ENCODE measurements around the gene MEX3B. TPM values are rescaled to one million over a fixed set of nuclear protein-coding genes. Genes with fewer than 3 reads are reported as not detected.

MEX3B gene
- total RNA-seq, 3 donors from 2014 or later: 0.98 to 2.3 (median 2.2) TPM

DNA sequence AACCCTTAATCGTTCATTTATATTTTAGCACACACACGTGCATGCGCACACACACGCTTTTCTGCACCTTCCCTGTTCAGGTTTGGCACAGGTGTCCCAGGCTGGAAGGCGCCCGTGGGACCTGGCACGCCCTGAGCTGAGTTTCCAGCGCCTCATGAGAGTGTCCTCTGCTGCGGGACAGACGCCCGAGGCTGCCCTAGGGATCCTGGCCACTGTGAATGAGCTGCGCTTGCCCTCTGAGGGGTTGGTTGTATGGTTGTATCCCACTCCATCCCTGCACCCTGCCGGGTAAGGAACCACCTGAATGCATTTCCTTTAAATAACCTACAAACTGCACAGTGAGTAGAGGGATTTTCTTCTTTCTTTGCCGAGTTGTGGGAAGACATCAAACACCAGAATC lies 12.2 kb upstream of the MEX3B start:
- no peaks in the 10 kb centered on the region for H3K4me1 ChIP-seq
- intact Hi-C loops (cut with DNase I; ENCODE audit: low total_unique reads): no loop called here
- no peak for DNase-seq (ENCODE audit: low spot score in 2 of 2)
- H3K27me3 ChIP-seq: peaks cover 0 to 37% of the 10 kb centered on the region in 2 donors
- H3K4me3 ChIP-seq: no peak overlapping the region
- no peaks in the 10 kb centered on the region for H3K36me3 ChIP-seq
- TF ChIP-seq POLR2A (IDR thresholded peaks at IDR 0.05): no peak
- TF ChIP-seq, protein P1, sequence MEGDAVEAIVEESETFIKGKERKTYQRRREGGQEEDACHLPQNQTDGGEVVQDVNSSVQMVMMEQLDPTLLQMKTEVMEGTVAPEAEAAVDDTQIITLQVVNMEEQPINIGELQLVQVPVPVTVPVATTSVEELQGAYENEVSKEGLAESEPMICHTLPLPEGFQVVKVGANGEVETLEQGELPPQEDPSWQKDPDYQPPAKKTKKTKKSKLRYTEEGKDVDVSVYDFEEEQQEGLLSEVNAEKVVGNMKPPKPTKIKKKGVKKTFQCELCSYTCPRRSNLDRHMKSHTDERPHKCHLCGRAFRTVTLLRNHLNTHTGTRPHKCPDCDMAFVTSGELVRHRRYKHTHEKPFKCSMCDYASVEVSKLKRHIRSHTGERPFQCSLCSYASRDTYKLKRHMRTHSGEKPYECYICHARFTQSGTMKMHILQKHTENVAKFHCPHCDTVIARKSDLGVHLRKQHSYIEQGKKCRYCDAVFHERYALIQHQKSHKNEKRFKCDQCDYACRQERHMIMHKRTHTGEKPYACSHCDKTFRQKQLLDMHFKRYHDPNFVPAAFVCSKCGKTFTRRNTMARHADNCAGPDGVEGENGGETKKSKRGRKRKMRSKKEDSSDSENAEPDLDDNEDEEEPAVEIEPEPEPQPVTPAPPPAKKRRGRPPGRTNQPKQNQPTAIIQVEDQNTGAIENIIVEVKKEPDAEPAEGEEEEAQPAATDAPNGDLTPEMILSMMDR (IDR thresholded peaks at IDR 0.05): no peak
- no peak for TF ChIP-seq POLR2AphosphoS5 (IDR thresholded peaks at IDR 0.05)
- H3K27ac ChIP-seq: no peak overlapping the region
- no peaks in the 10 kb centered on the region for H3K9me3 ChIP-seq

DNA sequence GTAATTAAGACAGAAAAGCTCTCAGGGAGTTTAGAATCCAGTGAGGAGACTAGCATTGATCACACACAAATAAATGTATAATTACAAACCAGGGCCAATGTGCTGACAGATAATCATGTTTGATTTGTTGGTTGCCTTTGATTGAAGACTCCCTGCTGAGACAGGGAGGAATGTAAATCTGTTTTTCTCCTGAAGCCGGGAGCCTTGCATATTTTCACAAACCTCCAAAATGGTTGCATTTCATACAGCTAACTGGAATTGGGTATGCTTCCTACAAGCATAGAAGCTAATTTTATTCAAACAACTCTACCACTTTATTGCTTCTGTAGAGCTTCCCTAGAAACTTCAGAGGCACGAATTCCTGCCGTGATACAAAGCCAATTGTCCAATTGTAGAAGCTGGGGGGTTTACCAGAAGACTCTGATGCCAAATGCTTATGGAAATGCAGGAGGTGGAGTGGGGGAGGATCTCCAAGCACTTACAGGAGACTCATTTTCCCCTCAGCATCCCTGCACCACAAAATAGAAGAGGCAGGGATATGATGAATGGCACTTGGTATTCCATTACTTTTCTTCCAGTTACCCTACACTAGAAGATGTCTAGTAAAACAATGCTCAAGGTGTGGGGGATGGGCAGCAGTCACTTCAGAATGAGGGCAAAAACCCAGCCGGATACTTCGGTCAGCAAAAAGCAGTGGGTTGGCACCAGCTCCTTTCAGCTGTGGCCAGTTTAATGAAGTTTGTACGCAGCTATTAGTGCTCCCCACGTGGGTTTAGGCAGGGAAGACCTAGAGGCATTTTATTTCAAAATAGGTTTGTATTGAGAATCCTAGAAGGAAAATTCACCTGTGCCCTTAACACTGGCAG lies 11.4 kb upstream of the MEX3B start:
- peaks cover 0 to 34% of the 10 kb centered on the region in 2 donors for H3K27me3 ChIP-seq
- intact Hi-C loops (cut with DNase I; ENCODE audit: low total_unique reads): no loop called here
- TF ChIP-seq POLR2AphosphoS5 (IDR thresholded peaks at IDR 0.05) (no peak), POLR2A (IDR thresholded peaks at IDR 0.05) (no peak)
- TF ChIP-seq, protein P1 (IDR thresholded peaks at IDR 0.05): no peak
- DNase-seq (ENCODE audit: low spot score in 2 of 2): no peak
- no peaks in the 10 kb centered on the region for H3K36me3 ChIP-seq
- no peaks in the 10 kb centered on the region for H3K4me1 ChIP-seq
- no peaks in the 10 kb centered on the region for H3K9me3 ChIP-seq
- no peak overlapping the region for H3K27ac ChIP-seq
- no peak overlapping the region for H3K4me3 ChIP-seq

DNA sequence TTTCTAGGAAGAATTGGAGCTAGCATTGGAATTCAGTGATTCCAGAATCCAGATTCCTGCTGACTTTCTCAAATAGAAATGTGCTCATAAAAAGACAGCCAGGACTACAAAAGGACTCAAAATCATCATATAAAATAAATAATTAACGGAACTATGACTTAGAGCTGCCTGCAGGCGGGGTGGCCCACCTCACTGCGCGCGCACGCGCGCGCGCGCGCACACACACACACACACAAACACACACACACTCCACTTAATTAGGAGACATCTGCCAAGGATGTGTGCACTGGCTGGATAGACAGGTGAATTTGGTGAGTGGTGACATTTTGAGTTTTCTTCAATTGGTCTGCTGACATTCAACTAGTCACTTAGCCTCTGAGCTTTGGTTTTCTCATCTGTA lies 6.9 kb upstream of the MEX3B start:
- intact Hi-C loops (cut with DNase I; ENCODE audit: low total_unique reads): no loop called here
- H3K36me3 ChIP-seq: no peaks in the 10 kb centered on the region
- TF ChIP-seq POLR2AphosphoS5 (IDR thresholded peaks at IDR 0.05) (no peak), POLR2A (IDR thresholded peaks at IDR 0.05) (no peak)
- TF ChIP-seq, protein P1 (IDR thresholded peaks at IDR 0.05): no peak
- peaks cover 0 to under 1% of the 10 kb centered on the region in 2 donors for H3K27me3 ChIP-seq
- no peak overlapping the region for H3K27ac ChIP-seq
- DNase-seq (ENCODE audit: low spot score in 2 of 2): no peak
- H3K4me3 ChIP-seq: no peak overlapping the region
- no peaks in the 10 kb centered on the region for H3K4me1 ChIP-seq
- no peaks in the 10 kb centered on the region for H3K9me3 ChIP-seq

DNA sequence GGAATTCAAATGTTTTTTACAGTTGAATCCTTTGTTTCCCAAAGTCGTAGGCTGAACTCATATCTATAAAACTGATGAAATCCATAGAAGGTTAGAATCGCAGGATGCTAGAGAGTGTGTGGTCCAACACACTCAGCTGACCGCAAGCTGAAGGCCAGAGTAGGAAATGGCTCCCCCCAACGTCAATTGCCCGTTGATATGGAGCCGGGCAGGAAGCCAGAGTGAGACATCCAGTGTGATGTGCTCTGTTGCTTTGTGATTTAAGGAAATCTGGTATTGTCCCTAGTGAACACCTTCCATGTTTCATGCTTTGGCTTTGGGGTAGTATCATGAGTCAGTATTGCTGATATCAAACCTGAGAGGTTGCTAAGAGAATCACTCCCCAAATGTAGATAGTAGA lies 5.8 kb upstream of the MEX3B start:
- intact Hi-C loops (cut with DNase I; ENCODE audit: low total_unique reads): no loop called here

DNA sequence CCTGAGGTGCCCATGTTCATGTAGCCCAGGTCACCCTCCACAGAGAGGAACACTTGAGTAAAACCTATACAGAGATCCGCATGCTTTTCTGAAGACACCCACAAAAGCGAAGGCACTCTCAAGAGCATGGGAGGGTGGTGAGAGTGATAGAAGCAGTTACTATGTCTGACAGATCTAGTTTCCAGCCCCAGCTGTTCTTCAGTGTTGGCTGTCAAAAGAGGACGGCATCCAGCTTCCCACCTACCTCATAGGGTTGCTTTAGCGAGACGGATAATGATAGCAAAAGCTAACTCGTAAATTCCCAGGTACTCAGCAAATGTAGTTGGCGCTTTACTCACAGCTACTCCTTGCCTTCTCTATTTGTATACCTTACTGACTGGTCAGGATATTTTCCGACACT lies 3.0 kb upstream of the MEX3B start:
- Histone ChIP-seq H3K4me3 (no peak overlapping the region), H3K27me3 (no peaks in the 10 kb centered on the region), H3K9me3 (no peaks in the 10 kb centered on the region), H3K36me3 (no peaks in the 10 kb centered on the region), H3K4me1 (no peaks in the 10 kb centered on the region), H3K27ac (no peak overlapping the region)
- intact Hi-C loops (cut with DNase I; ENCODE audit: low total_unique reads): no loop called here
- TF ChIP-seq, protein P1 (IDR thresholded peaks at IDR 0.05): no peak
- no peak for TF ChIP-seq POLR2AphosphoS5 (IDR thresholded peaks at IDR 0.05)
- TF ChIP-seq POLR2A (IDR thresholded peaks at IDR 0.05): no peak
- no peak for DNase-seq (ENCODE audit: low spot score in 2 of 2)

More for the DNA sequence above, 5.8 kb upstream of the MEX3B start:
- Histone ChIP-seq H3K27ac (no peak overlapping the region), H3K36me3 (no peaks in the 10 kb centered on the region), H3K27me3 (no peaks in the 10 kb centered on the region), H3K9me3 (no peaks in the 10 kb centered on the region), H3K4me1 (no peaks in the 10 kb centered on the region), H3K4me3 (no peak overlapping the region)
- no peak for TF ChIP-seq POLR2AphosphoS5 (IDR thresholded peaks at IDR 0.05)
- TF ChIP-seq, protein P1 (IDR thresholded peaks at IDR 0.05): no peak
- no peak for TF ChIP-seq POLR2A (IDR thresholded peaks at IDR 0.05)
- DNase-seq (ENCODE audit: low spot score in 2 of 2): no peak

Data from breast epithelium (tissue), 4 donors.